GM19035 (cell line): ENCODE measurements around the gene CDKN1A.
"Not testable (repeated sequence)": the region's sequence is repeated elsewhere in the genome, so short reads cannot be mapped to it uniquely, and the experiment has no call there.

Experiments
- ATAC-seq: cut with Tn5 transposase; IDR thresholded peaks from one replicate; pipeline ENCODE4 v1.9.1; 2021; ENCODE audit not compliant: unreplicated experiment

The CDKN1A gene

DNA sequence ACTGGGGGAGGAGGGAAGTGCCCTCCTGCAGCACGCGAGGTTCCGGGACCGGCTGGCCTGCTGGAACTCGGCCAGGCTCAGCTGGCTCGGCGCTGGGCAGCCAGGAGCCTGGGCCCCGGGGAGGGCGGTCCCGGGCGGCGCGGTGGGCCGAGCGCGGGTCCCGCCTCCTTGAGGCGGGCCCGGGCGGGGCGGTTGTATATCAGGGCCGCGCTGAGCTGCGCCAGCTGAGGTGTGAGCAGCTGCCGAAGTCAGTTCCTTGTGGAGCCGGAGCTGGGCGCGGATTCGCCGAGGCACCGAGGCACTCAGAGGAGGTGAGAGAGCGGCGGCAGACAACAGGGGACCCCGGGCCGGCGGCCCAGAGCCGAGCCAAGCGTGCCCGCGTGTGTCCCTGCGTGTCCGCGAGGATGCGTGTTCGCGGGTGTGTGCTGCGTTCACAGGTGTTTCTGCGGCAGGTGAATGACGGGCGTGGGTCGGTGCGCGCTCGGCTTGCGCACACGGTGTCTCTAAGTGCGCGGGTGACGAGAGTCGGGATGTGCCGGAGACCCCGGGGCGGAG, at the start of gene CDKN1A:
CDKN1A (plus strand) TSS at position 227 of the 555 bp plus-strand sequence. CDS start 5,388 bp downstream, outside the sequence.
- peak; percentile 49 for ATAC-seq

- no peak for ATAC-seq
These were observed 48.7 kb upstream of the CDKN1A start for GRCh38 chr6:36629784-36630183.

DNA sequence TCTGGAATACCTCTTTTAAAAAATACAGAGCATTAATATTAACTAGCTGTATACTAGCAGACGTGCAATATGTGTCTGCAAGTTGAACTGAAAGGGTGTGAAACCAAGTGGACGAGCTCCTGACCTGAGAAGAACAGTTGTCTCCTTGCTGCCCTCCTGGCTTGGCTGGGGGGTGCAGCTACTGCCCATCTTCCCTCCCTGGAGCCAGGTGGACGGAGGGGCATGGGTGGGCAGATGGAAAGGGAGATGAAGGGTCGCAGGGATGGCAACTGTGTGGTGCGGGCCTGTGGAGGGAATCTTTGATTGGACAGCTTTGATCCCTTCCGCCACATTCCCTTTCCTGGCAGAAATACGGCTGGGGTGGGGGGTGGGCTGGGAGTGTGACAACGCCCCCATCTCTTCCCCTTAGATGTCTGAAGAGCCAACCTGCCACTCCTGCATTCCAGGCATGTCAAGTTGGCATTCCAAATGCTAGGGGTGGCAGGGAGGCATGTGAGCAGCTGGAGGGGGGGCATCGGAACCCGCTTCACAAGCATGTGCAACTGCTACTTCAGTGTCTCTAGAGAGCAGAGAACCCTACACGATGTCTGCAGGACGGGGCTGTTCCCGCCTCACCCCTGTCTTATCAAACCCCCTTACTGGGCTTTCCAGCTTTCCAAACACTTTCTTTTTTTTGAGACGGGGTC, 47.0 kb upstream of the CDKN1A start:
- no peak for ATAC-seq

- no peak for ATAC-seq
These were observed 45.1 kb upstream of the CDKN1A start for GRCh38 chr6:36633370-36633769.

GRCh38 chr6:36633915-36634314, 44.6 kb upstream of the CDKN1A start:
- no peak for ATAC-seq

- ATAC-seq = no peak
These were observed 44.0 kb upstream of the CDKN1A start for GRCh38 chr6:36634317-36635108.

- no peak for ATAC-seq
These were observed 42.2 kb upstream of the CDKN1A start for GRCh38 chr6:36636283-36636682.

DNA sequence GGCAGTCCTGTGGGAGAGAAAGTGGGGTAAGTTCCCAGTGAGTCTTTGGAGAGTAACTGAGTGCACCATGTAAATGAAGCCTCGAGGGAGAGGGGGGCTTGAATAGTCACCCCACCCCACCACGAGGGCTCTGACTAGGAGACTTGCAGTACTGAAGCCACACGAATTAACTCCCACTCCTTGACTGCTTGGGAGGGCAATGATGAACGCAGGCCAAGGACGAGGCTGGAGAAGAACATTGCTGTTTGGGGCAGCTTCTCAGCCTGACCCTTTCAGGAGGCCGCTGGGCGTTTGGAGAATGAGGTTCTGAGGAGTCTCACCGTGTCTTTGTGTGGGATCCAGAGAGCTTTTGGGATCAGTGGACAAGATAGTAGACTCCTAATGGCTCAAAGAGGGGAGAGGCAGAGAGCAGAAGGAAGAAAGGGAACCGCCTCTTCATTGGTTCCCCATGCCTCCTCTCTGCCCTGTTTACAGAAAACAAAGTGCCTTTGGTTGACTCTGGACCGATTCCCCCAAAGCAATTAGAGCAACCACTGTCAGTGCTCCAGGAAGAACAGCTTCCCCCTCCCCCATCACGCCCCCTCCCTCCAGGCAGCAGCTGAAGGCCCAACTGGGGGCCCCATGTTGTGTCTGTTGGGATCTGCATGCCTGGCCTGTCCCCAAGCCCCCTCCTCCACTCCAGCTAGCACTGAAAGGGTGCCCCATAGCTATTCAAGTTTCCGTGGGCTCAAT, 41.7 kb upstream of the CDKN1A start:
- no peak for ATAC-seq

DNA sequence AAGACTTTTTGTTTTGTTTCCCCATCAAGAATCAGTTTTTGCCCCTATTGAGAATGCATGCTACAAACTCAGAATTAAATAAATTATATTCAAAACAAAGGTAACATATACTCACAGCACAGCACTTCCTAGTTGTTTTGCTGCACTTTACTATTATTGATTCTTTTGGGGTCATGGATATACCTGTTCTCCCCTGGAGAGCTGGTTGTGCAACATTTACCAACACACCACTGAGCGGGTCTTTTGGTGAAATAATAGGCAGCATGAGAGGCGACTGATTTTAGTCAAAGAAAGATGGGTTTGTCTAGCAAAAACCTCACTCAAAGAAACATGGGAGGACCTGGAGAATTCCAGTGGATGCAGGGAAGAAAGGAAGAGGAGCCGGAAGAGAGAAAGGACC, 39.9 kb upstream of the CDKN1A start:
- ATAC-seq = no peak

DNA sequence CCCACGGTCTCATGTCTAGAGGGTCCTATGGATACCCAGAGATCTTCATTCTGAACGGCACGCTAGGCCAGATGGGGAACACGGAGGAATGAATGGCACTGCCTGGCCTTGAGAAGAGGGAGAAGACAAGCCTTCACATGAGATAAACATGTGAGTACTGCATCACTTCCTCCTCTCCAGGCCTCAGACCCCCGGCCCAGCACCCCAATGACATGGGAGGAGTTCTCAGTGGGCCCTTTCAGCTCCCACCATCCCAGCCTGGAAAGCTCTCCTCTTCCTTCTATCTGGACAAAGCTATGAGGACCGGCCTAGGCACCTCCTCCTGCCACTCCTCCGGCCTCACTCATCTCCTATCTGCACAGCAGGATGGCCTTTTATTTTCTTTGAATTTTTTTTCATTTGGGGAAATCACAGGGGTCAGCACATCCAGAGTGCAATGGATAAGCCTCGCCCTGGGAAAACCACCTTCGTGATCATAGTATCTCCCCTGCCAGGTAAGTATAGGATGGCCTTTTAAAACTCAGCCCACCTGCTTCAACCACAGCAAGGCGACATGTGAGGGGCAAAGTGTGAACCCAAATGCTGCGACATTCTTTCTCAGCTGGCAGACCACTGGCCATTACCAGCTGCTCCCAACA, 39.2 kb upstream of the CDKN1A start:
- ATAC-seq = no peak

DNA sequence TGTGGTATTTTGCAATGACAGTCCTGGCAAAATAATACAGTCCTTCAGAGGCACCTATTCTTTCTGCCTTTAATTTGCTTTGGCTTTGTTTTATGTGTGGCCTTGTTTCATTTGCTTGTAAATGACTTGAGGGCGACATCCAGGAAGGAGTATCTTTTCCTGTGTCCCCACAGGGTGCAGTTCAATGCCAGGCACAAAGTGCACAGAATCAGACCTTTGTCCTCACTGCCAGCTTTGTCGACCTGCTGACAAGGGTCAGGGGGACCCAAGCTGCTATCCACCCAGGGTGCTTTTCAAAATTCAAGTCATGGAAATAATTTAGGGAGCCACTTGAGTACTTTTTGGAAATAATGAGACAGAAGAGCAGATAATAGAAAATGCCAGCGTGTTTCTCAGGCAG, 37.0 kb upstream of the CDKN1A start:
- ATAC-seq = no peak

- no peak for ATAC-seq
These were observed 35.3 kb upstream of the CDKN1A start for GRCh38 chr6:36642913-36643817.

- ATAC-seq = no peak
These were observed 34.5 kb upstream of the CDKN1A start for GRCh38 chr6:36643977-36644376.

DNA sequence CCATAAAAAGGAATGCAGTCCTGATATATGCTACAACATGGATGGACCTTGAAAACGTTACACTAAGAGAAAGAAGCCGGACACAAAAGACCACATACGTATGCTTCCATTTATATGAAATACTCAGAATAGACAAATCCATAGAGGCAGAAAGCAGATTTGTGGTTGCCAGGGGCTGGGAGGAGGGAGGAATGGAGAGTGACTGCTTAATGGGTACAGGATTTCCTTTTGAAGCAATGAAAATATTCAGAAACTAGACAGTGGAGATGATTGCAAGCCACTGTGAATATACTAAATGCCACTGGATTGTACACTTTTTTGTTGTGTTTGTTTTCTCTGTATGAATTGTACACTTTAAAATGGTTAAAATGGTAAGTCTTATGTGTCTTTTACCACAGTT, 29.4 kb upstream of the CDKN1A start:
- ATAC-seq = no peak

- ATAC-seq = no peak
These were observed 28.6 kb upstream of the CDKN1A start for GRCh38 chr6:36649701-36650484.

DNA sequence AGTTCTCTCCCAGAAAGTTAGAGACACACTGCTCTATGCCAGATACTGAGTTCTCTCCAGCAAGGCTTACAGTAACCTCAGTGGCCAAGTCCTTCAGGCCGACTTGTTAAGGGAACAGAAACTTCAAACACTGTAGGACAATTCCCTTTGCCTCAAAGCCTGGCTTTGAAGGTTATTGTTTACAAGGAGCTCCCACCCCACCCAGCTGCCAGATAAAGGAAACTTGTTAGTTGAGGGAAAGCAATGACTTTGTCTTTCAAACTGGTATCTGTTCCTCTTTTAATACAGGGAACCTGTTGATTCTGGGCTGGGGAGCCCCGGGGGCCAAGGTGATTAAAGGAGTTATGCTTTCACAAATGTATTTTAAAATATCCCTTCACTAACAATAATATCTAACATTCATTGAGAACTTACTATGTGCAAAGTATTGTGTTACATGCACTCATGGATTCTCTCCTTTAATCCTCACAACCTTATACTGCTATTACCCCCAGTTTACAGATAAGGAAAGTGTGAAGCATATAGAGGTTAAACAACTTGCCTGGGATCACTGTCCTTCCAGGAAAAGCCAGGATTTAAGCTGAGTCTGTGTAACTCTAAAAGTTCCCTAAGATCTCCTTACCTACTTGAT, 27.6 kb upstream of the CDKN1A start:
- ATAC-seq = no peak

DNA sequence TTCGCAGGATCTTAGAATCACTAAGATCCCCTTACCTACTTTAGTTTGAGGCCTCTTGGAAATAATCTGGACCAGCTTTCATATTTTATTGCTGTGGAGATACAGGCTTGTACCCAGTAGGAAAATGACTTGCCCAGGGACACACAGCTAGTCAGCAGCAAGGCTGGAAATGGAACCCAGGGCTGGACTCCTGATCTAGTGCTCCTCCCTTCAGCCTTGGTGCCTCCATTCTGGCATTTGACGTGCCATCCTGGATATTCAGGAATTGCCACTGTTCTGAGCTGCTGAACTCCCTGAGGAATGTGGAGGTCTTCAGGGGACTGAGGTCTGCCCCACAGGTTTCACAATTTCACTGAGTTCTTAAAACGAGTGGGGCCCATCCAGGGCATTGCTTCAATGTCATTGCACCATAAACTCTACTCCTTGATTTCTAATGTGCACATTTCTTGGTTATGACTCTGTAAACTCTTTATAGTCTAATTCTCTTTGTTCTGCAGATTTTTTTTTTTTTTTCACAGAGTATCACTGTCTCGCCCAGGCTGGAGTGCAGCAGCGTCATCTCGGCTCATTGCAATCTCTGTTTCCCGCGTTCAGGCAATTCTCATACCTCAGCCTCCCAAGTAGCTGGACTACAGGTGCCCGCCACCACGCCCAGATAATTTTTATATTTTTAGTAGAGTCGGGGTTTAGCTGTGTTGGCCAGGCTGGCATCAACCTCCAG, 26.7 kb upstream of the CDKN1A start:
- ATAC-seq = no peak

- ATAC-seq = not testable (repeated sequence)
These were observed 24.0 kb upstream of the CDKN1A start for GRCh38 chr6:36654469-36654868.
